HG03095 (cell line): ENCODE measurements around the gene SNX2.
"Not testable (repeated sequence)": the region's sequence is repeated elsewhere in the genome, so short reads cannot be mapped to it uniquely, and the experiment has no call there.

ENCODE experiments used
- ATAC-seq: cut with Tn5 transposase; IDR thresholded peaks from one replicate; pipeline ENCODE4 v1.9.1; 2021; ENCODE audit warnings: moderate library complexity; ENCODE audit not compliant: unreplicated experiment

Gene SNX2

DNA sequence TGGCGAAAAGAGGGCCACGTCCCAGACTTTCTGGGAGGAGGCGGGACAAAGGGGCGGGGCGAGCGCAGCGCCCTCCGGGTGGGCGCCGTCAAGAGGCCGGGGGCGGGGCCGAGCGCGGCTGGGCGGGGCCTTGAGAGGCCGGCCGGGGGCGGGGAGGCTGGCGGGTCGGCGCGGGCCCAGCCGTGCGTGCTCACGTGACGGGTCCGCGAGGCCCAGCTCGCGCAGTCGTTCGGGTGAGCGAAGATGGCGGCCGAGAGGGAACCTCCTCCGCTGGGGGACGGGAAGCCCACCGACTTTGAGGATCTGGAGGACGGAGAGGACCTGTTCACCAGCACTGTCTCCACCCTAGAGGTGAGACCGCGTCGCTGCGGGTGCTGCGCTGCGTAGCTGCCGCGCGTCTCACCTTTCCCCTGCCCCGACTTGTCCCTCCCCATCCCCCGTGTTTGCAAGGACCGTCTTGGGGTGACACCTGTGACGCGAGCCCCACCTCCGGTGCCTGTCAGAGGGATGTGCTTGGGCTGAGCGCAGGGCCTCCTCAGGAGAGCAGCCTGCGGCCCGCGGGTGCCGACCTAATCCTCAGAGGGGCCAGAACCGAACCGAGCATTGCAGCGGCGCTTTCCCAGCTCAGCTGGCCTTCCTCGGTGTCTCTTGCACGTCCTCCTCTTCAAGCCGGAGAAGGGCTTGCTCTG lies at the start of gene SNX2:
Gene SNX2, plus strand, starts transcription at position 220 of the 689 bp plus-strand sequence. Its CDS starts 24 bp downstream, at position 244.
- ATAC-seq: peak; percentile 91

DNA sequence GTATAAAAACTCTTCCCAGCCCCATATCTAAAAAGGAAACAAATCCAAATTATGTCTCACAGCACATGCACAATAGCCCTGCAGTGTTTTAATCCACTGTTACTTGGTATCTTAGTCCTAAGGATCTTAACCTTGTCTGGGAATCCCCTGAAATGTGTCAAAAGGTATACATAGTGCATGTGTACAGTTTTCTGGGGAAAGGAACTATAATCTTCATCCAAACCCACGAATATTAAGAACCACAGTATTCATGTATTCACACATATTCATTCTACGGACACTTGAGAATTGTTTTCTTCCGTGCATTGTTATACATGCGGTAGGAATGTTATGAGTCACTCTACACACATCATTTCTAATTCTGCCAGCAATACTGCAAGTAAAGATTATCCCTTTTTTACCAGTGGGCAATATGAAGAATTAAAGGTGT lies 47.8 kb upstream of the SNX2 start:
- ATAC-seq: peak; percentile 36

- peak; percentile 45 for ATAC-seq
Observed at GRCh38 chr5:122730037-122730436, 44.8 kb upstream of the SNX2 start.

GRCh38 chr5:122730456-122730855 lies 44.4 kb upstream of the SNX2 start:
- ATAC-seq: no peak

DNA sequence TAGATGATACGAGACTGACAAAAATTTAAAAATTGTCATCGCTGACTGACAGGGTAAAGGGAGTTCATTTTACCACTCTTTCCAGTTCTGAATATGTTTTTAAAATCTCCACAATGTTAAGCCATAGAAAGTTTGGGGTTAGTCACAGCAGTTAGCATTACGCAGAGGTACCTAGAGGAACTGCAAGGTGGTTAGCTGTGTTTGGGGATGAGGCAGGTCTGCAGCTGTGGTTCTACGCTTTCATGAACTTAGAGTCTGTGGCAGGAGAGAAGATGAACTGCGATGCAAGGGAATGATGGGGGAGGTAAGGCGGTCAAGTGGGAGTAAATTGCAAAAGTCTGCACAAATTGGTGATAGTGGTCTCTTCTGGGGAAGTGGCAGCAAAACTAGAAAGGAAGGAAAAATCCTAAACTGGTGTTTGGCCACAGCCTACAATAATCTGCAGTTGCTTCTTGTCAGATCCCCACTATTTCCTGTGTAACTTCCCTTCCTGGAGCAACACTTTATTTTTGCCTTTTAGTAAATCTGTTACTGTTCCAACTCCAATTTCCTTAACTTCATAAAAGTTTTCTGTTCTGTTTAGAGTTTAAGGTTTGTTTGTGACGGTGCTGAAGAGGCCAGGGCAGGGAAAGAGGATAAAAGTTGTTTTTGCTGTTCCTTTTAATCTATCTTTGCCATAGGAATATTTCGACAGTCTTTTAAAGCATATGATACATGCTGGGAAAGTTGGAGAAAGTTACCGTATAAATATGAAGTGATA lies 38.6 kb upstream of the SNX2 start:
- ATAC-seq: peak; percentile 51

DNA sequence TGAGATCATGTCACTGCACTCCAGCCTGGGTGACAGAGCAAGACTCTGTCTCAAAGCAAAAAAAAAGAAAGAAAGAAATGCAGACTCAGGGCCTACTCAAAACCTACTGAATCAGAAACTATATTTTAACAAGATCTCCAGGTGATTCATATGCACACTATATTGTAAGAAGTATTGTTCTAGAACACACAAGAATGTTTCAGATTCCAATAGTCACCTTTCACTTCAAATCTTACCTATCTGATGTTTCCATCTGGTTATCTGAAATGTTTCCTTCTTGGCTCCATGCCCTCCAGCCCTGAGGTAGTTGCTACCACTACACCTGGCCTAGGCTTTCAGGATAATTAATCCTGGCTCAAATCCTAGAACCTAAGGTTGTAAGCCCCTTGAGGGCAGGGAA lies 36.8 kb upstream of the SNX2 start:
- ATAC-seq: no peak

DNA sequence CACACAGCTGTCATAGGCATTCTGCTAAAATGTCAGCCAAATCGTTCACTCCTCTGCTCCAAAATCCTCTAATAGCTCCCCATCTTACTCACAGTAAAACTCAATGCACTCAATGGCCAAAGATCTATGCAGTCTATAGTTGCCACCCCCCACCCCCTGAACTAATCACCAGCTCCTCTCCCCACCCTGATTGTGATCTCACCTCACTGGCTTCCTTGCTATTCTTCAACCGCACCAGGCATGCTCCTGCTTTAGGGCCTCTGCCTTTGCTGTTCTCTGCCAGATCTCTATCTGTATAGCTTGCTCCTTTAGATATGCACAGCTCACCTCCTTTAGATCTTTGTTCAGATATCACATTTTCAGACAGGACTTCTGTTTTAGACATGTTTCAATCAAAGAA lies 33.2 kb upstream of the SNX2 start:
- no peak for ATAC-seq

GRCh38 chr5:122743261-122743660 lies 31.6 kb upstream of the SNX2 start:
- ATAC-seq: no peak

DNA sequence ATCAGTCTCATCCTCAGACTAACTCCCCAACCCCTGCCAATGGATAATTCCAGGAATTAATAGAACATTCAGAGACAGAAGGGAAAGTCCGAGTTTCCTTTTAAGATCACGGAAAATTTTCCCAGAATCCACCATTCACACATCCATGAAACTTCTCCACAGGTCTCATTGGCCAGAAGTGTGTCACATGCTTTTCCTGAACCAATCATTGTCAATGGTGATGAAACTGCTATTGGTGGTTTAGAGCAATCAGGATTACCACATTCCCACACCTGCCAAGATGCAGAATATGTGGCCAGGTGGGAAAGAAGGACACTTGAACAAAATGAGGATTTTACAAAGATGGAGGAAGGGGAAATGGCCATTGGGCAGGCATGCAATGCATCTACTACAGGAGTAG lies 29.3 kb upstream of the SNX2 start:
- no peak for ATAC-seq

DNA sequence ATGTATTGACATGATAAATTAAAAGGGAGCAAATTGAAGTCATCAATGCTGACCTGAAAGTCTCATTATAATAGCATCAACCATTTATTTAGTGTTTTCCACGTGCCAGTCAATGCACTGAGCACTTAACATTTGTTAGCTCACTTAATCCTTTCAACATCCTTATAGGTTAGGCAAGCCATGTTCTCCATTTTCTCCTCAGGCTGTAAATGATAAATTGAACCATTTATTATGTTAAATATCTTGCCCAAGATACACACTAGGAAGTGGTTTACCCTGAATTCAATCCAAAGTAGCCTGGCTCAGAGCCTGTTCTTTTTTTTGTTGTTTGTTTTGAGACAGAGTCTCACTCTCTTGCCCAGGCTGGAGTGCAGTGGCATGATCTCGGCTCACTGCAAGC lies 25.0 kb upstream of the SNX2 start:
- no peak for ATAC-seq

- no peak for ATAC-seq
Observed at GRCh38 chr5:122751293-122751782, 23.5 kb upstream of the SNX2 start.

- no peak for ATAC-seq
Observed at GRCh38 chr5:122753500-122753899, 21.4 kb upstream of the SNX2 start.

- ATAC-seq: no peak
Observed at GRCh38 chr5:122755783-122756182, 19.1 kb upstream of the SNX2 start.

DNA sequence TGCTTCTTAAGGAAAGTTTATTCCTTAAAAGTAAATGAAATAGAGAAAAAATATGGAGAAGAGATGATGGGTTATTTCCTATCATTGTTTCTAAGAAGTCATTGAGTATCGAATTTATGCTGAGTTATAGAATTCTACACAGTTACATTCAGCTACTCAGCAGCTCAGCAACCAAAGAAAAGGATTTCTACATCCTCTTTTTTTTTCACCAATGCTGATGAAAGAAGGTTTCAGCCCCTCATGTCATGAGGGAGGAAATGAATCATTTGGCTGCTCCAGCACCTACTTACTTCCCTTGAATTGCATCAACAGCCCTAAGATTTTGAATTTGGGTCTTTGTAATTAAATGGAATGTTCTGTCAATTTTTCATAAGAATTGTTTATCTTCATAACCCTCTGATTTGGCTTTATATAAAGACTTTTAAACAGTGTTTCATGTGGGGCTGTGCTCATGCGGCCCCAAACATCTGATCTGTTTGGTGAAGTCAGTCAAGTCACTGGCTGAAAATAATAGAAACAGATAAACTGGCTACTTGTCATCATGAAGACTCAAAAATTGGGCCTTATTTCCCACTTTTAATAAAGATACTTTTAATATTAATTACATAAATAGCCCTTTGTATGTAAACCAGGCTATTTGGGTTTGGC lies 18.5 kb upstream of the SNX2 start:
- ATAC-seq: peak; percentile 89

GRCh38 chr5:122757285-122757684 lies 17.6 kb upstream of the SNX2 start:
- peak; percentile 47 for ATAC-seq

- ATAC-seq: no peak
Observed at GRCh38 chr5:122759241-122760070, 15.4 kb upstream of the SNX2 start.

DNA sequence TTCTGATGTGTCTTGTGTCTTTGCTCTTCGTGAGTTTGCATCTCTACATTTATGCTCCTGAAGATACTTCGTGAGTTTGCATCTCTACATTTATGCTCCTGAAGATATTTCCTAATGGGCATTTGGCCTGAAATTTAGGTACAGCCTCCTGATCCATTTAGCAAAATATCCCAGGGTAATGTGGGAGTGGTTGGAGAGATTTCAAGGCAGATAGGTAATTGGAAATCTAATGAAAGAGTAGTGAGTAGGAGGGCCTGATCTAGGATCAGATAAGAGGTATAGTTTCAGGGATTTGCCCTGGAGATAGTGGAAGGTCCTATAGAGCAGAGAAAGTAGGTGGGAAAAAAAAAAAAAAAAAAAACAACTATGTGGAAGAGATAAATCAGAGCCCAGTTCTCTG lies 14.6 kb upstream of the SNX2 start:
- no peak for ATAC-seq

GRCh38 chr5:122761115-122761514 lies 13.8 kb upstream of the SNX2 start:
- no peak for ATAC-seq

- not testable (repeated sequence) for ATAC-seq
Observed at GRCh38 chr5:122761896-122762295, 13.0 kb upstream of the SNX2 start.

GRCh38 chr5:122766130-122766529 lies 8.8 kb upstream of the SNX2 start:
- ATAC-seq: no peak

DNA sequence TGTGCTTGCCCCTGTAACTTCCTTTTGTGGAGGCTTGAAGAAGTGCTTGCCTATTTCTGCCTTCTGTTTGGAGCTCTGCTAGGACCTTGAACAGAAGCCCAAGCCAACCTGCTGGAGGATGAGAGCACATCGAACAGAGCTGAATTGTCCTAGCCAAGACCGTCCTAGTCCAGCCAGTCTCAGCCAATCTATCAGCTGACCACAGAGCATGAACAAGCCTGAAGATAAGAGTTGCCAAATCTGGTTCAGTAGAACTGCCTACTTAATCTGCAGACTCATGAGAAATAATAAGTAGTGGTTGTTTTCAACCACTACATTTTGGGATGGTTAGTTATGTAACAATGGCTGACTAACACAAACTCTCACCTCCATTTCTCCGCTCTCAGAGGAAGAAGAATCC lies 4.4 kb upstream of the SNX2 start:
- ATAC-seq: no peak
